ENCODE measurements around the gene MC2R. TPM values are rescaled to one million over a fixed set of nuclear protein-coding genes. Genes with fewer than 3 reads are reported as not detected.

The MC2R gene
- total RNA-seq, 1 experiment from 2014 or later, result 0.05 TPM

DNA sequence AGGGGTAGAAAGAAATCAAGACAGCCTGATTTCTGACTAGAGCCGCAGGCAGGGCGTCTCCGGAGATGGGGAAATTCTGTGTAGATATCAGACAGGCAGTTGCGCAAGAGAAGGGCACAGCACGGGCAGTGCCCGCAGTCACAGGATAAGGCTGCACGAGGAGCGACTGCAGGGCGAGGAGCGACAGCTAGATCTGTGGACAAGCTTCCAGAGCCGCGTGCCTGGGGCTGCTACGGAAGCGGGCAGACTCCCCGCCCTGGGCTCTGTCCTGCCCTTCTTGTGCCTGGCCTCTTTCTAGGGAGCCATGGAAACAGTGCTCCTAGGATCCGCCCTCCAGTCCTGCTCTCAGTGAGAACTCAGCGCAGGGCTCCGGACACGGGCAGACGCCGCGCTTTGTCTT lies 78.8 kb downstream of the MC2R start:
- intact Hi-C loops (cut with micrococcal nuclease; ENCODE audit: unreplicated experiment) (no loop called here), in situ Hi-C loops (cut with HindIII; ENCODE audit: low pct_unique_long_range_greater_than_20kb, low sequenced_read_pairs) (no loop called here)
- H3K27ac ChIP-seq (ENCODE audit: low read length), result no peak overlapping the region
- H3K36me3 ChIP-seq (ENCODE audit: control insufficient read depth, insufficient read depth, low read length), result no peaks in the 10 kb centered on the region
- ChIA-PET POLR2A (no interaction called here), CTCF (no interaction called here)
- no peak for ATAC-seq
- no peak overlapping the region for H3K4me3 ChIP-seq (ENCODE audit: low read depth in 2 of 2, low read length in 2 of 2)
- BruUV-seq (replicated peaks), result no TSS peak
- no peaks in the 10 kb centered on the region for H3K4me1 ChIP-seq (ENCODE audit: control insufficient read depth, insufficient read depth, low read length)
- TF ChIP-seq, protein P1, sequence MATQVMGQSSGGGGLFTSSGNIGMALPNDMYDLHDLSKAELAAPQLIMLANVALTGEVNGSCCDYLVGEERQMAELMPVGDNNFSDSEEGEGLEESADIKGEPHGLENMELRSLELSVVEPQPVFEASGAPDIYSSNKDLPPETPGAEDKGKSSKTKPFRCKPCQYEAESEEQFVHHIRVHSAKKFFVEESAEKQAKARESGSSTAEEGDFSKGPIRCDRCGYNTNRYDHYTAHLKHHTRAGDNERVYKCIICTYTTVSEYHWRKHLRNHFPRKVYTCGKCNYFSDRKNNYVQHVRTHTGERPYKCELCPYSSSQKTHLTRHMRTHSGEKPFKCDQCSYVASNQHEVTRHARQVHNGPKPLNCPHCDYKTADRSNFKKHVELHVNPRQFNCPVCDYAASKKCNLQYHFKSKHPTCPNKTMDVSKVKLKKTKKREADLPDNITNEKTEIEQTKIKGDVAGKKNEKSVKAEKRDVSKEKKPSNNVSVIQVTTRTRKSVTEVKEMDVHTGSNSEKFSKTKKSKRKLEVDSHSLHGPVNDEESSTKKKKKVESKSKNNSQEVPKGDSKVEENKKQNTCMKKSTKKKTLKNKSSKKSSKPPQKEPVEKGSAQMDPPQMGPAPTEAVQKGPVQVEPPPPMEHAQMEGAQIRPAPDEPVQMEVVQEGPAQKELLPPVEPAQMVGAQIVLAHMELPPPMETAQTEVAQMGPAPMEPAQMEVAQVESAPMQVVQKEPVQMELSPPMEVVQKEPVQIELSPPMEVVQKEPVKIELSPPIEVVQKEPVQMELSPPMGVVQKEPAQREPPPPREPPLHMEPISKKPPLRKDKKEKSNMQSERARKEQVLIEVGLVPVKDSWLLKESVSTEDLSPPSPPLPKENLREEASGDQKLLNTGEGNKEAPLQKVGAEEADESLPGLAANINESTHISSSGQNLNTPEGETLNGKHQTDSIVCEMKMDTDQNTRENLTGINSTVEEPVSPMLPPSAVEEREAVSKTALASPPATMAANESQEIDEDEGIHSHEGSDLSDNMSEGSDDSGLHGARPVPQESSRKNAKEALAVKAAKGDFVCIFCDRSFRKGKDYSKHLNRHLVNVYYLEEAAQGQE (IDR thresholded peaks at IDR 0.05; ENCODE audit: insufficient read depth in 1 of 2, low read depth in 2 of 2, low read length in 1 of 2), result no peak
- TF ChIP-seq POLR2AphosphoS5 (IDR thresholded peaks at IDR 0.05; ENCODE audit: low read depth, low read length) (no peak), CTCF (IDR thresholded peaks at IDR 0.05) (no peak), SIN3A (IDR thresholded peaks at IDR 0.05; ENCODE audit: borderline replicate concordance, insufficient read depth, low read depth, low read length) (no peak), TCF7L2 (IDR thresholded peaks at IDR 0.05; ENCODE audit: low read depth, low read length) (no peak)
- DNase-seq (ENCODE audit: low read depth, low spot score), result no peak
- no peaks in the 10 kb centered on the region for H3K9me3 ChIP-seq (ENCODE audit: control insufficient read depth, insufficient read depth, low read depth, low read length)
- H3K27me3 ChIP-seq (ENCODE audit: control insufficient read depth, insufficient read depth, low read length), result peaks cover 8% of the 10 kb centered on the region

DNA sequence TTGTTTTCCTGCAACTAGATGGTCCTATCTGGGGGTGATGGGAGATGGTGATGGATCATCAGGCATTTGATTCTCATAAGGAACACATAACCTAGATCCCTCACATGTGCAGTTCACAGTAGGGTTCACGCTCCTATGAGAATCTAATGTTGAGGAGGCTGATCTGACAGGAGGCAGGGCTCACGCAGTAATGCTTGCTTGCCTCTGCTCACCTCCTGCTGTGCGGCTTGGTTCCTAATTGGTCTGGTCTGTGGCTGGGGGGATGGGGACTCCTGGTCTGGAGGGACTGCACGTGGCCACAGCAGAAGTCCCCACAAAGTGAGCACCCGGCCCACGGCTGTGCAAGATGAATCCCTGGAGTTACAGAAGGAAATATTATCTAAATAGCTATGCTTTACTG lies 80.1 kb downstream of the MC2R start:
- DNase-seq (ENCODE audit: low read depth, low spot score) (no peak), ATAC-seq (no peak)
- ChIA-PET CTCF (interaction anchor here (0.6 kb wide), 1 partner anchor 252 kb away, joined by 3 read pairs; no protein-coding TSS in a partner anchor), POLR2A (no interaction called here)
- intact Hi-C loops (cut with micrococcal nuclease; ENCODE audit: unreplicated experiment), result no loop called here
- no peak for TF ChIP-seq CTCF (IDR thresholded peaks at IDR 0.05)
- TF ChIP-seq, protein P1 (IDR thresholded peaks at IDR 0.05; ENCODE audit: insufficient read depth in 1 of 2, low read depth in 2 of 2, low read length in 1 of 2), result no peak
- TF ChIP-seq POLR2AphosphoS5 (IDR thresholded peaks at IDR 0.05; ENCODE audit: low read depth, low read length), result no peak
- TF ChIP-seq SIN3A (IDR thresholded peaks at IDR 0.05; ENCODE audit: borderline replicate concordance, insufficient read depth, low read depth, low read length), result no peak
- TF ChIP-seq TCF7L2 (IDR thresholded peaks at IDR 0.05; ENCODE audit: low read depth, low read length), result no peak
- no TSS peak for BruUV-seq (replicated peaks)
- Histone ChIP-seq H3K4me3 (ENCODE audit: low read depth in 2 of 2, low read length in 2 of 2) (no peak overlapping the region), H3K36me3 (ENCODE audit: control insufficient read depth, insufficient read depth, low read length) (no peaks in the 10 kb centered on the region), H3K27me3 (ENCODE audit: control insufficient read depth, insufficient read depth, low read length) (peaks cover 11% of the 10 kb centered on the region), H3K27ac (ENCODE audit: low read length) (no peak overlapping the region), H3K4me1 (ENCODE audit: control insufficient read depth, insufficient read depth, low read length) (no peaks in the 10 kb centered on the region), H3K9me3 (ENCODE audit: control insufficient read depth, insufficient read depth, low read depth, low read length) (no peaks in the 10 kb centered on the region)
- in situ Hi-C loops (cut with HindIII; ENCODE audit: low pct_unique_long_range_greater_than_20kb, low sequenced_read_pairs), result no loop called here

Measured in Panc1 (cell line).